IPS-NIHi7 (cell line): Measurements from ENCODE around the gene SYT1.

Experiments used
- DNase-seq: peaks from one replicate; pipeline ENCODE4 v3.0.0; 2012; ENCODE audit warnings: mixed read lengths; ENCODE audit errors: extremely low spot score

The SYT1 gene

GRCh38 chr12:79294590-79294989 lies 430.0 kb downstream of the SYT1 start:
- DNase-seq: no peak

DNA sequence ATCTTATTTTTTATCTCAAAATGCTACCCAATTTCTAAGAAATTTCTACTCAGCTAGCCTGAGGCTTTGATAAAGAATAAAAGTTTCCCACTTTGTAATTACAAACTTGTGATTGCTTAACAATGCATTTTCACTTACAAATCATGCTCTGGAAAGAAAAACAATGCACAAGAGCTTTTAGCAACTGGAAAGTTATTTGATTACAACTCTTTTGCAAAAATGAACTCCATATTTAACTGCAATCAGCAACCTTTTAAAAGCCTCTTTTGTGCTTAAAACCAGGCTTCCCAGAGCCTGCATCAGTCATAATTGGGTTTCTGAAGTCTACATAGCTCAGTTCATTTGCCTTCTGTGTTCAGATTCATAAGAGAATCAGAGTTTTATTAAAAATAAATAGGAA lies 431.0 kb downstream of the SYT1 start:
- no peak for DNase-seq

DNA sequence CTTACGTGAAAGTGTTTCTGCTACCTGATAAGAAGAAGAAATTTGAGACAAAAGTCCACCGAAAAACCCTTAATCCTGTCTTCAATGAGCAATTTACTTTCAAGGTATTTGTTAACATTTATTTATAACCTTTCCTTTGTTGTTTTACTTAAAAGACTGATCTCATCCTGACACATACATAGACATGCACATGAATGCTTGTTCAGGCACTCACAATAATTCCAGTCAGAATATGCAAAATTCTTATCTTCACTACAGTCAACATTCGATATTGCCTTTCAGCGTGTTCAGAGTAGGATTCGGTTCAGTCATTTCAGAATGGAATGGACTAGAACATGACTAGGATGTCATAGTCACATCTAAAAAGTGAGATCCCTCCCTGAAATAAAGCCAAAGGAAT lies 431.6 kb downstream of the SYT1 start:
- DNase-seq: no peak

GRCh38 chr12:79296871-79297270 lies 432.3 kb downstream of the SYT1 start:
- no peak for DNase-seq

- no peak for DNase-seq
Observed at GRCh38 chr12:79298506-79298905, 433.9 kb downstream of the SYT1 start.

GRCh38 chr12:79299447-79300198 lies 435.0 kb downstream of the SYT1 start:
- DNase-seq: no peak

GRCh38 chr12:79300199-79300568 lies 435.6 kb downstream of the SYT1 start:
- no peak for DNase-seq

DNA sequence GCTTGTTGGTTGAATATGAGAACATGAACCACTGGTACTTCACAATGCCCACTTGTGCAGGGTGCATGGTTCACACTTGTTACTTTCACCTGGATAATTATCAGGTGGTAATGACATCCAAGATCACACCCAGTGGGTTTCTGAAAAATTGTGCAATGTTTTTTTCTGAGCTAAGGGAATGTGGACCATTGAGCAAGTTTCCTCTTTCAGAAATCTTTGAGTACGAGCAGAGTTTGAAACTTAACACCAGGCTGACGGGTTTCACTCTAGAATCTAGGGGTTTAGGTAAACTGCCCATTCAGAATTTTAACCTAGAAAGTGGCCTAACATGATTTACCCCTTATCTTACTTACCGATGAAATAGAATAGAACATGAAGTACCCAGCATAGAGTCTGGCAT lies 436.6 kb downstream of the SYT1 start:
- DNase-seq: no peak

DNA sequence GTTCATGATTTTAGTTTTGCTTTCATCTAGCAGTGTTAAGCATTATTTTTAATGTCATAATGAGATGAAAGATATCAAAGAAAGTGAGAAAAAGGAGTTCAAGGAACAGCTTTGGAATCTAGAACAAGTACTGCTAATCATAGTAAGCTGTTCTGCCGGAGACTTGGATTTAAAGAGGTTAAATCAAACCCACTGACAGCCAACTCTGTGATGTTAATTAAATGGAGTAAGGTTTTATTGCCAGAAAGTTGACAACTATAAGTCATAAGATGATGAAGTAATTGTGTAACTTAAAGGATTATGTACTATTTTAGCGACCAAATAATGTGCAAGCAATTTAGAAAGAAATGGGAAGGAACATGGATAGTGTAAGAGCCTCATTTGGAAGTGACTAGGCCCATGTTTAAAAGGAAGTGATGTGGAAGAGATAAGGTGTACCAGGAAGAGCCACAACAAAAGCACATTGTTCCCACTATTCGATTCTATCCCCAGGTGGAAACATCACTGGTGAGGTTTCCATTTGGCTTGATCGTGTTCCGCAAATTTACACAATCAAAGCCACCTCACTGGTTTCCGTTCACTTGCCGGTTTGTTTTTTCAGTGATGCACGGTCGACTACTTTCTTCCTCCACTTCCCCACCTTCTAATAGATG lies 437.7 kb downstream of the SYT1 start:
- DNase-seq: no peak

DNA sequence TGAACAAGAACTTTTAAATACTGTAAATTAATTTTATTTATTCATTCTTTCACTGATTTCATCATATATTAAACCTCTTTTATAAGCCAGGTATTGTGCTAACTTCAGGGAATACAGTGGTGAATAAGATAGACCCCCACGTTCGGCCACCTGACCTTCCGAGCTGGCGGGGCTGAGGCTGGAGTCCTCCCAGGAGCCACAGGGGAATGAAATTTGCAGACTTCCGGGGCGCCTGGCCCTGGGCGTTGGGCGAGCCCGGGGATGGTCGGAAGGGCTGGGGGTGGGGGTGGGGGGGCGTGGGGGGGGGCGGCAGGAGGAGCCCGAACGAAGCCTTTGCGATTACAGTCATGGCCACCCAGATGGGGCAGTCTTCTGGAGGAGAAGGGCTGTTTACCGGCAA lies 442.8 kb downstream of the SYT1 start:
- DNase-seq: no peak

DNA sequence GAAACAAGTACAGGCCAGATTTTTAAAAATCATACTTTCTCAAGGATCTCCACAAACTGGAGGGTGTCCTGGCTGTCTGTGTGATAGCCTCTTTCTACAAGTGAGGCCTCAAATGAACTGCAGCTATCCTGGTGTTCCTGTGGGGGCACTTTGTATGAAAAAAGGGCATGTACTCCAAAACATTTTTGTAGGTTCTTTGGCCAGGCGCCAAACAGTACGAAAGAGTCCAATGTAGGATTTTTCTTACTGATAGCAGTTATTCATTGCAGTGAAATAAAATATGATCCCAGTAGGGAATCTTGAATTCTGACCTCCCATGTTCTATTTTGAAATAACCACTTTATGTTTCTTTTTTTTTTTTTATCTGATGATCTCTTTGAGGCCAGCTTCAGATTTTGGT lies 444.5 kb downstream of the SYT1 start:
- no peak for DNase-seq

- no peak for DNase-seq
Observed at GRCh38 chr12:79317179-79317847, 452.7 kb downstream of the SYT1 start.

DNA sequence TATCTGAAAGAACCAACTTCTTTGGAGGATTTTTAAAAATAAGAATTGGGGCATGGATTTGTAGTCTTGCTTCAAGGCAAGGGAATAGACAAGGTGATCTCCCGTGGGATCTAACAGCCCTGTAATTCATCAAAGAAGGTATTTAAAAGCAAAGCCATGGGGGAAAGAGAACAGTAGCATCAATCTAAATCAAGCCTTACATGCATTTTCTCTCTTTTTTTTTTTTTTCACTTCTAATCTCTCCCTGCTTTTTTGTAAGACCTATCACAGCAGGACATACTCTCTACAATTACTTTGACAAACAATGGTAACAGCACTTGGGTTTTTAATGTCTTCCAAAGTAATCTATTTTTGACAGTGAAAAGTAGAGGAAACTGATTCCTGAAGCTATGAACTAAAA lies 458.3 kb downstream of the SYT1 start:
- DNase-seq: no peak

- no peak for DNase-seq
Observed at GRCh38 chr12:79324571-79324970, 460.0 kb downstream of the SYT1 start.

- no peak for DNase-seq
Observed at GRCh38 chr12:79326222-79326621, 461.6 kb downstream of the SYT1 start.

- DNase-seq: no peak
Observed at GRCh38 chr12:79326663-79327062, 462.1 kb downstream of the SYT1 start.

DNA sequence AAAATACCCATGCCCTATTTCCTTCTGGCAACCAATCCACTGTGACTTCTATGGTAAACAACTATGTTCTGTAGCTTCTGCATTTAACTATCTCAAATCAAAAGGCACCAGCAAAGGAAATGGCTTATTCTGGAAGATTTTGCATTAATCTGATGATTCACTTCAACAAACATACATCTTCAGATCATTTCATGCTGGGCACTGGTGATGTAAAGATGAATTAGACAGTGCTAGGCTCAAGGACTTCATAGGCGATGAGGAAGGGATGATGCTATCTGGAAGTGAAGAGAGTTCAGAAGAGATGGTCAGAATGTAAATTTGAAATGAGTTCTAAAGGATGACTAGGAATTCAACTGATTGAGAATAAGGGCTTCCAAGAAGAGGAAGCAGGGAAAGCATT lies 462.9 kb downstream of the SYT1 start:
- DNase-seq: no peak

GRCh38 chr12:79329933-79330332 lies 465.4 kb downstream of the SYT1 start:
- no peak for DNase-seq

DNA sequence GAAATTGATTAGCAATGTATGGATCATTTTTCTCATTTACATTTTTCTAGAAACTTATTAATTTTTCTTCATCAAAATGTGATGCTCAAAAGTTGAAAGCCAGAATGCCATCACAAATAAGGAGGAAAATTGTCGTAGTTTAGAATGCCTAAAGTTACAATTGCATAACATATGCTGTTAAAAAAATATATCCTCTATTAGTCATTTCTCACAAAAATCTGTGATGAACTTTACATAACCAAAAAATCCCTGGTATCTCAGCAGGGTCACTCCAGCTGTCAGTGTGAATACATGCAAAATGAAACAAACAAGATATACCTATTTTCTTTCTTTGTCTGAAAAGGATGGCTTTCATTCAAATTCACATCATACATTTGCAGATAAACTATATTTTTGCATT lies 467.3 kb downstream of the SYT1 start:
- DNase-seq: no peak

DNA sequence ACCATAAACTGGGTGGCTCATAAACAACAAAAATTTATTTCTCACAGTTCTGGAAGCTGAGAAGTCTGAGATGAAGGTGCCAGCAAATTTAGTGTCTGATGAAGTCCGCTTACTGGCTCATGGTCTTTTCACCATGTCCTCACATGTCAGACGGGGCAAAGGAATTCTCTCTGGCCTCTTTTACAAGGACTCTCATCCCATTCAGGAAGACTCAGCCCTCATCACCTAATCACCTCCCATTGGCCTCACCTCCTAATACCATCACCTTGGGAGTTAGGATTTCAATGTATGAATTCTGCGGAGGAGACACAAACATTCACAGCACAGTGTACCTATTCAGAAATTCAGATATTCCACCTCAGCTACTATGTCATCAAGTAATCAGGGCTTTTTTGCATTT lies 468.6 kb downstream of the SYT1 start:
- DNase-seq: no peak

GRCh38 chr12:79337662-79338290 lies 473.2 kb downstream of the SYT1 start:
- no peak for DNase-seq
